GM19468 (cell line): ENCODE measurements around the gene TMEM43.

Experiments
- ATAC-seq: cut with Tn5 transposase; IDR thresholded peaks from one replicate; pipeline ENCODE4 v1.9.1; 2021; ENCODE audit warnings: mild to moderate bottlenecking, moderate library complexity, moderate number of reproducible peaks; ENCODE audit not compliant: unreplicated experiment; ENCODE audit errors: extremely low read depth

TMEM43 gene

DNA sequence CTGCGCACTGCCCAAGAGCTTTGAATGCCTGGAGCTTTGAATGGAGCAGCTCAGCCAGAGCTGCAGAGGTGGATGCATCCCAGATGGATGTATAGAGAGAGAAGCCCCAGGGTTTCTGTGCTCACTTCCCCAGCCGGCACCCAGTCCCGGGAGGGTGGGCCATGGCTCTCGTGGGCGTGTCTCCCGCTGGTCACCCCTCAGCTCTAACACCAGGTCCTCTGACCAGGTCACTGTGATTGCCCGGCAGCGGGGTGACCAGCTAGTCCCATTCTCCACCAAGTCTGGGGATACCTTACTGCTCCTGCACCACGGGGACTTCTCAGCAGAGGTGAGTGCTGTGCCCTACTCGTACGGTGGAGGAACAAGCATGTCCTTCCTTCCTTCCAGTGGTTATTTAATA lies 10.7 kb downstream of the TMEM43 start:
- ATAC-seq: no peak

DNA sequence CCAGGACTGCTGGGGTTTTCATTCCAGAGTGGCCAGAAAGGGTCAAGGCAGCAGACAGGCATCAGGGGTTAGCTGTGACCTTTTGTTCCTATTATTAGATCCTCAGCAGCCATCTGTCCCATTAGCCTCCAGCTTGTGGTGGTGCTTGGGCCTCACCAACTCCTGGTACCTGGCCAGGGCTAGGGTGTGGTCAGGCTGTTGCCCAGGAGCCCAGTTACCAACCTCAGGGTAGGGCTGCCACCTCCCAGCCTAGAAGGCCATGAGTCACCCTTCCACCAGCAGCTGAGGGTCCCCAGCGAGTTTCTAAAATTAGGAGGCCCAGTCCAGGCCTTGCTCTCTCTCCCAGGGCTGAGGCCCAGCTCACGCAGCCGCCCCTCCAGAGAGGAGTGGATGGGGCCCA lies 12.2 kb downstream of the TMEM43 start:
- ATAC-seq: no peak

DNA sequence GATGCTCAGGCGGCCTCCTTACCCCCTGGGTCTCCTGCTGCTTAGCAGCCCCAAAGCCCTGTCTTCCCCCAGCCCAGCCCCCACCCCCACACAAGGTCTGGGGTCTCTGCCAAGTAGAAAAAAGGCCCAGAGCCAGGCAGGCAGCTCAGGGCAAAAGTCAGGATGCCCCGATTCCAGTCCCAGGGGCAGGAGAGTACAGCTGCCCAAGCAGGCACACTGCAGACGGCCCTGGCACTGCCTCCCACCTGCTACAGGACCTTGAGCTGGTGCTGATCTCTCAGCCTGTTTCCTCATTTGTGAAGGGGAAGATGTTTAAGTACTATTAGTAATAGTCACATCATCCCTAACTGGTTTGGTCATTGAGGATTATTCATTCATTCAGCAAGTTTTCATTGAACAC lies 12.6 kb downstream of the TMEM43 start:
- ATAC-seq: no peak

DNA sequence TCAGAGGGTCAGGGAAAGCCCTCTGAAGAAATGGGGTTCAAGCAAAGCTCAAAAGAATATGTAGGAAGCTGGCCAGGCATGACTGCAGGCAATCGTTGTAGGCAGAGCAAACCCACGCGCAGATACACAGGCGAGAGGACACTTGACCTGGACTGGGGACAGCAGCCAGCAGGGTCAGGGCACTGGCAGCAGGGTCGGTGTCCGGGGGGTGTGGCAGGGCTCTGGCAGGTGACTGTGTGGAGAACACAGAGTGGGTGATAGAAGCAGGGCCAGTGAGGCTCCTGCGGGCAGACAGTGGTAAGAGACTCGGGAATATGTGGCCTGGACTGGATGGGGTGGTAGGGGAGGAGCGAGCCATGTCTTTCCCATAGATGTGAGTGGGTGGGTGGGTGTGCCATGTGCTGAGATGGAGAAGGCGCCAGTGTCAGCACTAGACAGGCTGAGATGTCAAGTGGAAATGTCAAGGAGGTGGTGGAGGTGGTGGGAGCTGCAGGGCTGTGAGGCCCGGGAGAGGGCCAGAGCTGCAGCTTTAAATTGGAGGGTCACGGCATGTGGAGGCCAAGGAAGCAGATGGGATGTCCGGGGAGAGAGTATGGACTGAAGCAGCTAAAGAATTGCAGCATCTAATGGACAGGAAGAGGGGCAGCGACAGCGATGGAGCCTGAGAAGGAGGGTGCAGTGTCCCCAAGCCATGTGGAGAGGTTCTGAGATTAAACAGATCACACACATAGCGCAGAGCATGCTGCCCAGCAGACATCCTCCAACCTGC lies 13.4 kb downstream of the TMEM43 start:
- no peak for ATAC-seq

DNA sequence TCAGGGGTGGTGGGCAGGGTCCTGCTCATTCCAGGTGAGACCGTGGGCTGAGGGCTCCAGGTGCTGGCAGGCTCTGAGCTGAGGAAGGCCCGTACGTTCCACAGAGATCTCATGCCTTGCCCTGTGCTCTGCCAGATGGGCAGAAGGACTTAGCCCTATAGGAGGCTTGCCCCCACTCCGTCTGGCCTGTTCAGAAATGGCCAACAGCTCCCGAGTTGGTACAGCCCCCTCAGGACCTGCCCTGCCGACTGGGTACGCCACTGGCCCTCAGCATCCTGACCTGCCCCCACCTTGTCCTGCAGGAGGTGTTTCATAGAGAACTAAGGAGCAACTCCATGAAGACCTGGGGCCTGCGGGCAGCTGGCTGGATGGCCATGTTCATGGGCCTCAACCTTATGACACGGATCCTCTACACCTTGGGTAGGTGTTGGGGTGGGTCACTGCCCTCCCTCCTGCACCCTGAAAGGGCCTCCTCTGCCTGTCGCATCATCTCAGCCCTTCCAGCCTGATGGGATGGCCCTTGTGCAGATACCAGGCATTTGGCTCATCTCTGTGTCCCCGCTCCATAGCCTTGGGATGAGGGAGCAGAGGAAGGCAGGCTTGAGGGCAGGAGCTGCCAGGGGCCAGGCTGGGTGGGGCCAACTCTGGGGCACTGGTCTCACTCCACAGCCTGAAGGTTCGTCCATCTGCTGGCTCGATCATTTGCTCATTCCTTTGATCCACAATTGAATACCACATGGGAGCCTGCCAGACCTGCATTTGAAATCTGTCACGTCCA lies 14.2 kb downstream of the TMEM43 start:
- ATAC-seq: no peak

DNA sequence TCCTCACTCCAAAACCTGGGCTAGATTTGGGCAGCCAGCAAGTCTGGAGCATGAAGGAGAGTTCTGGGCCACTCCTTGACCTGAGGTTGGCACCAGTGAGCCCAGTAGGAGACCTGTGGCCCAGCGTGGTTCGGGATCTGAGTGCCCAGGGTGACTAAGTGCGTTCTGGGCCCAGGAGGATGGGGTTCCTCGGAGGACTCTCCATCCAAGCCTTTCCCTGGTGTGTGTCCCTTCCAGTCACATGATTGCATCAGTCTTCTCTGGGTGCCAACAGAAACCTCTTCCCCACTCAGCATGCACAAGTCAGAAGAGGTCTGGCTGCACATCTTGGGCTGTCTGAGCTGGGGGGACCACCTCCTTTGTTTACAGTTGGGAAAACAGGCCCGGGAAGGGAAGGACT lies 14.9 kb downstream of the TMEM43 start:
- ATAC-seq: no peak

DNA sequence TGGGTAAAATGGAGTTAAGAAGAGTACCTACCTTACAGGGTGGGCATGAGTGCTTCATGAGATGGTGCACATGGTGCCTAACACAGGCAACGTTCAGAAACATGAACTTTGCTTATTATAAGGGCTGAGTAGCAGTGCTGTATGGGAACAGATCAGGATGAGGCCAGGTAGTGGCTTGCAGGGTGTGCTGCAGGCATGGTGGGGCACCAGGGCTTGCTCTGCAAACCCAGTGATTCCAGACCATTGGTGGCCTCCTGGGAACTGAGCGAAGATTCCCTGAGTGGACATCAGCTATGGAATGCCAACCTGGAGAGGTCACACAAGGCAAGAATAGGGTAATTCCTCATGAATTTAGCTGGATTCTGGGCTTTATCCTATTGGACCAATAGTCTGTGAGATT lies 15.8 kb downstream of the TMEM43 start:
- no peak for ATAC-seq

DNA sequence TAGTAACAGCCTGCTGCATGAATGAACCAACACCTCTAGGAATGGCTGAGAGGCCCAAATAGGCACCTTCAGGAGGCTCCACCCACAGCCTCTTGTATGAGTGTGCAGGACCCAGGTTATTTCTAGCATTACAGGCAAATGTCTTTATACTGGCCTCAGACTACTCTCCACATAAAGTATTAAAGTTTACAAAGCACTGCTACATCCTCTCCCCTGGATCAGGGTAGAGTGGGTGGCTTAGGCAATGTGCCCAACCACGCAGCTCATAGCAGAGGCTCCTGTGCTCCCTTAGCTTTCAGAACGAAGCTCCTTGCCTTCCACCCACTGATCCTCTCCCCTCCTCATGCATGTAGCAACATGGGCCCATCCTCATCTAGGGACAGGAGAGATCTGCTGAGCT lies 16.3 kb downstream of the TMEM43 start:
- no peak for ATAC-seq

DNA sequence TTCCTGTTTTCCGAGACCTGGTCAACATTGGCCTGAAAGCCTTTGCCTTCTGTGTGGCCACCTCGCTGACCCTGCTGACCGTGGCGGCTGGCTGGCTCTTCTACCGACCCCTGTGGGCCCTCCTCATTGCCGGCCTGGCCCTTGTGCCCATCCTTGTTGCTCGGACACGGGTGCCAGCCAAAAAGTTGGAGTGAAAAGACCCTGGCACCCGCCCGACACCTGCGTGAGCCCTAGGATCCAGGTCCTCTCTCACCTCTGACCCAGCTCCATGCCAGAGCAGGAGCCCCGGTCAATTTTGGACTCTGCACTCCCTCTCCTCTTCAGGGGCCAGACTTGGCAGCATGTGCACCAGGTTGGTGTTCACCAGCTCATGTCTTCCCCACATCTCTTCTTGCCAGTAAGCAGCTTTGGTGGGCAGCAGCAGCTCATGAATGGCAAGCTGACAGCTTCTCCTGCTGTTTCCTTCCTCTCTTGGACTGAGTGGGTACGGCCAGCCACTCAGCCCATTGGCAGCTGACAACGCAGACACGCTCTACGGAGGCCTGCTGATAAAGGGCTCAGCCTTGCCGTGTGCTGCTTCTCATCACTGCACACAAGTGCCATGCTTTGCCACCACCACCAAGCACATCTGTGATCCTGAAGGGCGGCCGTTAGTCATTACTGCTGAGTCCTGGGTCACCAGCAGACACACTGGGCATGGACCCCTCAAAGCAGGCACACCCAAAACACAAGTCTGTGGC lies 16.9 kb downstream of the TMEM43 start:
- no peak for ATAC-seq

DNA sequence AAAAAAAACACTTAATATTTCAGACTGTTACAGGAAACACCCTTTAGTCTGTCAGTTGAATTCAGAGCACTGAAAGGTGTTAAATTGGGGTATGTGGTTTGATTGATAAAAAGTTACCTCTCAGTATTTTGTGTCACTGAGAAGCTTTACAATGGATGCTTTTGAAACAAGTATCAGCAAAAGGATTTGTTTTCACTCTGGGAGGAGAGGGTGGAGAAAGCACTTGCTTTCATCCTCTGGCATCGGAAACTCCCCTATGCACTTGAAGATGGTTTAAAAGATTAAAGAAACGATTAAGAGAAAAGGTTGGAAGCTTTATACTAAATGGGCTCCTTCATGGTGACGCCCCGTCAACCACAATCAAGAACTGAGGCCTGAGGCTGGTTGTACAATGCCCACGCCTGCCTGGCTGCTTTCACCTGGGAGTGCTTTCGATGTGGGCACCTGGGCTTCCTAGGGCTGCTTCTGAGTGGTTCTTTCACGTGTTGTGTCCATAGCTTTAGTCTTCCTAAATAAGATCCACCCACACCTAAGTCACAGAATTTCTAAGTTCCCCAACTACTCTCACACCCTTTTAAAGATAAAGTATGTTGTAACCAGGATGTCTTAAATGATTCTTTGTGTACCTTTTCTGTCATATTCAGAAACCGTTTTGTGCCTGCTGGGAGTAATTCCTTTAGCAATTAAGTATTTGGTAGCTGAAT lies 17.9 kb downstream of the TMEM43 start:
- no peak for ATAC-seq

DNA sequence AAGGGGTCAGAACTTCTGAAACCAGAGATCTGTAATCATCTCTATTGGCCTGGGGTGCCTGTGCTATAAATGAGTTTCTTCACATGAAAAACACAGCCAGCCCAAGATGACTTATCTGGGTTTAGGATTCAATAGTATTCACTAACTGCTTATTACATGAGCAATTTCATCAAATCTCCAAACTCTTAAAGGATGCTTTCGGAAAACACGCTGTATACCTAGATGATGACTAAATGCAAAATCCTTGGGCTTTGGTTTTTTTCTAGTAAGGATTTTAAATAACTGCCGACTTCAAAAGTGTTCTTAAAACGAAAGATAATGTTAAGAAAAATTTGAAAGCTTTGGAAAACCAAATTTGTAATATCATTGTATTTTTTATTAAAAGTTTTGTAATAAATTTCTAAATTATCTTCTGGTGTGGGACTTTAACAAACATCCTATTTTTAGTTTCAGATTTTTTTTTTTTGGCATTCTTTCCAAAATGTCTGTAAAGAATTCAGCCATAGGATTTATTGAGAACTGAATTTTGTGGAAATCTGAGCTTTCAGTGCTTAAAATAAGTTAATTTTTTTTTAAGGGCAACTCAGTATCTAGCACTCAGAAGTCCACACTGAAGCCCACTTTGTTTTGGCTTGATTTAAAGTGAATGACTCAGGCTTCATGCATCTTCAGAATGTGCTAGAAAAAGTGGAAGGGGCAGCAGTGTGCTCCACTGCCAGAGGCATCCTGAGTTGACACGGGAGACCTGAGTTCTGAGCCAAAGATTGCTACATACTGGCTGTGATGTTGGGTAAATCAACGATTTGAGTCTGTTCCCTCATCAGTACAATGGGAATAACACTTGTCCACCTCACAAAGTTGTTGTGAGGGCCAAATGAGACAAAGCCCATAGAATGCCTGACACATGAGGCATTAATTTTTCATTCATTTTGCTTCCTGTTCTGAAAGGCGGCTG lies 18.7 kb downstream of the TMEM43 start:
- no peak for ATAC-seq

DNA sequence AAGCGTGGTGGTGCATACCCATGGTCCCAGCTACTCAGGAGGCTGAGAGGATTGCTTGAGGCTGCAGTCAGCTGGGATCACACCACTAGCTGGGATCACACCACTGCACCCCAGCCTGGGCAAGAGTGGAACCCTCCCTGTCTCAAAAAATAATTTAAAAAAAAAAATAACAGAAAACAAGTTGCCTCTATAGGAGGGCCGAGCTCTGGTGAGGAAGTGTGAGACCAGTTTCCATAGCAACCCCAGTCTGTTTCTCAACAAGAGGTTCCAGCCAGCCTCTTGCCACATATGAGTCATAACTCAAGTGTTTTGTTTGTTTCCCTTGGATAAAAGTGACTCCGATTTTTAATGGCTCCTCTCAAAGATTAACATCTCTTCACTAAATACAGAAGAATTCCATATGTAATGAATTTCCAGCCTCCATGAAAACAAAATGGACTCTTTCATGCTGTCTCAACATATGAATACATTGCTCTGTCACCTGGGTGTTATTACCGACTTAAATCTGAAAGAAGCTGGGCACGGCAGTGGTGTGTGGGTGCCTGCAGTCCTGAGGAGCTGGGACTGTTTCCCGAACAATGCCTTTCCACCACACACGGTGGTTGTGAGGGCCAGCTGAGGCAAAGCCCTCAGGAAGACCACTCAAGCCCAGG lies 19.7 kb downstream of the TMEM43 start:
- ATAC-seq: peak; percentile 76

DNA sequence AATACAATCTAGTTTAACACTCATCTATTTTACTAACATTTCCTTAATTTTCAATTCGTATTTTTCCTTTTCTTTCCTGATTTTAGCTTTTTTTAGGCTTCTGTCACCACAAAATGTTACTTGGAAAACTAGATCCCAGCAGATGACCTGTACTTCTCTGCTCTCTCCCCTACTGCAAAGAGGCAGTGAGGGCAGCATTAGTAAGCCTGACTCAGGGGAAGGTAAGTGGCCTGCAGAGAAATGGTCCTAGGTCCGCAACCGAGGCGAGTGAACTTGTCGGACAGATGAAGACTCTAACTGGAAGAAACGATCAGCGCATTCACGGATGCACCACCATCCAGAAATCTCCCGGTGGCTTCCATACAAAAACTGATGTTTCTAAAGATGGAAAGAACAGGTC lies 20.4 kb downstream of the TMEM43 start:
- no peak for ATAC-seq

DNA sequence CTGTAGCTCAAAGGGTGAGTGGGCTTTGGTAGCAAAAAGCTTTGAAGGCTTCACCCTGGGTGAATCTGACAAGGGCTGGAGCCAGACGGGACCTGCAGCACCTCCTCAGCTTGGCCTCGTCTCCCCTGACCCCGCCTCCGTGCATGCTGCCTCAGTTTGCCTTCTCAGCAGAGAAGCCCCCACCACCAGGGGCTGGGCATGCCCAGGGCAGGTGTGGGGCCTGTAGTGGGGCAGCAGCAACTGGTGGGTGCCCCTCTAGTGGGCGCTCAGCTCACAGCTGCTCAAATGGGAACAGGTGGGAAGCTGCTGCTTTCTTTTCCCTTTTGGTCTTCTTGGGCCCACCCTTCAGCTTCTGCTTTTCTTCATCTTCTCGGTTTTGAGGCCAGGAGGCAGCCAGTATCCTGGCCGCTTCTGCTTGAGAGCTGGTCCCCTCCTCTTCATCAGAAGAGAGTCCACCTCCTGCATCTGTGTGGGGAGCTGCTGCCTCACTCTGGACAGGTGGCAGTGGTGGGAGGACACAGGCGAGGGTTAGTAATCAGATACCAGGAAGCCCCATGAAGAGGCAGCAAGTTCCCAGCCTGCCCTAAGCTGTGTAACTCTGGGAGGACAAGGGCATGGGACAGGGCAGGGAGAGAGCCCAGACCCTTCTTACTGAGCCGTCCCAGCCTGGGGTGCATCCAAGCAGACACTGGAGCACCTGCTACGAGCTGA lies 21.0 kb downstream of the TMEM43 start:
- ATAC-seq: no peak

DNA sequence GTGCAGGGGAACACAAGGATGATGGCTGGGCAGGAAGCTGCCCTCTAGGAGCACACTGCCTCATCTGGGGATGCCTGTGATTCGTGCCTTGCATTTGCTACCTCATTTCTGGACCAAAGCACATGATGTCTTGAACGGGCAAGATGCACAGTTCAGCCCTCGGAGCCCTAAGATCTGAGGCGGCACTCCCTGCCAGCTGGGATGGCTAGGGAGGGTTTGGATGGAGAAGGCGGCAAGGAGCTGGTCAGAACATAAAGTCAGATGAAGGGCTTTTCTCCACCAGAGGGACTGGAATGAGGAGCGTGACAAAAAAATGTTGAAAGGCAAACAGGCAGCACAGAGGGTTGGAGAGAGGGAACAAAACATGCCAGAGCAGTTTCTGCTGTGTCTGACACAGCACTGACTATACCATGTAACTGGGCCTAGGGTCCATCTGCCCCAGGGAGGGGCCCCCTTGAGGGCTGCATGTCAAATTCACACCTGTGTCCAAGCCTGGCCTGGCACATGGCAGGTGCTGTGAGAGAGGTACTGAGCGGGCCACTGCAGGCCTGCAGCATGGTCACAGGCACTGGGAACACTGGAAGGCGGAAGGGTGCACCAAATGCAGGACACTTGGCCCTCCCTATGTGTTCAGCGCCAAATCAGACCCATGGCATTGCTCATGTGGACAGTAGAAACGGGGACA lies 21.7 kb downstream of the TMEM43 start:
- ATAC-seq: no peak

DNA sequence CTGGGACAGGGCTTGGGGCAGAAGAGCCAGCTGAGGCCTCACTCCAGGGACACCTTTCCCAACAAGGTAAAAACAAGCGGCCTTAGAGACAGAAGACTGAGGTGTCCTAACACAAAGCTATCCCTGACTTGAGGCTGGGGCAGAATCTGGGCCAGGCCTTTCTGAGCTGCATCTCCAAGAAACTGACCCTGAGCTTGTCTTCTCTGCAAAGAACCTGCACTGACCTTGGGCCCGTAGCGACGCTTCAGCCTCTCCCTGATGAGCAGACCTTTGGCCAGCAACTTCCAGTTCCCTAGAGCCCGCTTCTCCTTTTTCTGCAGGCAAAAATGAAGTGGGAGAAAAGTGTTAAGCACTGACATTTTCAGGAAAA lies 22.2 kb downstream of the TMEM43 start:
- ATAC-seq: no peak

DNA sequence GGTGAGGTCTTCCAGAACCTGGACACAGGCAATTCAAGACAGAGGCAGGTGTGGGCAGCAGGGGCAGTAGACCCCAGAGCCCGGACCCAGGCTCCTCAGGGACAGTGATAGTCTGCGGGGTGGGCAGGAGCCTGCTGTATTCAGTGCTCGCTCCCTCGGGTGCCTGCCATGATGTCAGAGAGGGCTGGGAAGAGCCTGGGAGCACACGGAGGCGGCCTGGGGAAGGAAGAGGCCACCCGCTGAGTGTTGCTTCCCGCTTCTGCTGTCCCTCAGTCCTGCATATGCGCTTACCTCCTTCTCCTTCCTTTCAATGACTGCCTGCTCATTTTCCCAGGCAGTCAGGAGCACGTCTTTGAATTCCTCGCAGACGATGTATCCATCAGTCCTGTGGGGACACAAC lies 22.8 kb downstream of the TMEM43 start:
- ATAC-seq: no peak
